ENCODE data around the gene PRPS1L1. TPM values are rescaled to one million over a fixed set of nuclear protein-coding genes. Genes with fewer than 3 reads are reported as not detected.

The PRPS1L1 gene
- total RNA-seq, 1 donor from 2014 or later = not detected

- DNase-seq = no peak
- no peak for TF ChIP-seq CTCF (IDR thresholded peaks at IDR 0.05)
- H3K27me3 ChIP-seq = no peaks in the 10 kb centered on the region
- no peaks in the 10 kb centered on the region for H3K36me3 ChIP-seq
- no peaks in the 10 kb centered on the region for H3K9me3 ChIP-seq
- no peak overlapping the region for H3K4me3 ChIP-seq
- no peaks in the 10 kb centered on the region for H3K4me1 ChIP-seq
- intact Hi-C loops (cut with DNase I) = no loop called here
- H3K27ac ChIP-seq = no peak overlapping the region
- ATAC-seq = no peak
Observed at GRCh38 chr7:18013936-18014335, 13.7 kb downstream of the PRPS1L1 start.

GRCh38 chr7:18004372-18004771, 23.3 kb downstream of the PRPS1L1 start:
- intact Hi-C loops (cut with DNase I) = no loop called here
- Histone ChIP-seq H3K27me3 (no peaks in the 10 kb centered on the region), H3K27ac (no peak overlapping the region), H3K9me3 (no peaks in the 10 kb centered on the region), H3K36me3 (no peaks in the 10 kb centered on the region), H3K4me1 (no peaks in the 10 kb centered on the region), H3K4me3 (no peak overlapping the region)
- ATAC-seq (no peak), DNase-seq (no peak)
- TF ChIP-seq CTCF (IDR thresholded peaks at IDR 0.05) = no peak

DNA sequence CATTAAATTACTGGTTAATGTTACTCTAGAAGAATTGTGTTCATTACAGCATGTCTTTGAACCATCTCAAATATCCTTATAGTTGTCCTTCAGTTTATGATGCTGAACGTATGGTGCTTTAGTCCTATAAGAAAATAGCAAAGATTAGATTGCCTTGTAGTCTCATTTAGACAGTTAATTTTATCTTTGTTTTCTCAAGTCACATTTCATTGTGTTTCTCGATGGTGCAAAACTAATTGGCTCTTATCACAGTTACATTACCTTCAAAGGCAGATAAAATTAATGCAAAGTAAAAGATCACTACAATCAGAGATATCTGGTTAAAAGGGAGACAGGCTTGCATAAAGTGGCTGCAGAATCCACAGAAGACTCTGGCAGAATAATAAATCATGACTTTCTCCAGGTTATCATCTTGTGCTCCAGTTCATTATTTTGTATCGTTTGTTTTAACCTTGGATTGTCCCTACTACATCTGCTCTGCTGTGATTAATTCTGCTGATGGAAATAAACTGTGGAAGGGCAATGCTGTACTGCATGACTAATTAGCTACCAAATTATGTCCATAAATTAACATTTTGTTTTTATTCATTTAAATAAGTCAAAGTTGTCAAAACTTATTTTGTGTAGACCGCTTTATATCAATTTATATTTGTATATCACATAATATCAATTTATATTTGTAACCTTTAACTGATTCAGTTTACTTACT, 24.2 kb downstream of the PRPS1L1 start:
- H3K4me1 ChIP-seq = no peaks in the 10 kb centered on the region
- DNase-seq (no peak), ATAC-seq (no peak)
- no peak for TF ChIP-seq CTCF (IDR thresholded peaks at IDR 0.05)
- intact Hi-C loops (cut with DNase I) = no loop called here
- no peak overlapping the region for H3K4me3 ChIP-seq
- no peak overlapping the region for H3K27ac ChIP-seq
- H3K9me3 ChIP-seq = no peaks in the 10 kb centered on the region
- no peaks in the 10 kb centered on the region for H3K27me3 ChIP-seq
- H3K36me3 ChIP-seq = no peaks in the 10 kb centered on the region

DNA sequence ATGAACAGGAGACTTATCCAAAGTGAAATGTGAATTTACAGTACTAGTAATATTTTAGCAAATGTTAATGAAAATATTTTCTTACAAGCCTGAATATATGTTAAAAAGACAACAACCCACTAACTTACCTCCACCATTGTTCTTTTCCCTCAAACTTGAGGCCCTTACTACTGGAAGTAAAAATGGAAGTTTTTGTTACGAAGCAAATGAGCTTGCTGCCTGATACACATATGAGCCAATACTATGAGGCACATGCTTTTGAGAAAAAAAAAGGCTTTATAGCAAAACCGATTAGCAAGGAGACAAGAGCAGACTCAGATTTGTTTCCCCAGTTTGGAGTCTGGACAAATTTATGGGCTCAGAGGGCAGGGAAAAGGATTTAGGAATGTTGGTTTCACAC, 29.0 kb downstream of the PRPS1L1 start:
- ATAC-seq (no peak), DNase-seq (no peak)
- H3K4me1 ChIP-seq = no peaks in the 10 kb centered on the region
- intact Hi-C loops (cut with DNase I) = no loop called here
- no peak overlapping the region for H3K27ac ChIP-seq
- H3K4me3 ChIP-seq = no peak overlapping the region
- no peak for TF ChIP-seq CTCF (IDR thresholded peaks at IDR 0.05)
- no peaks in the 10 kb centered on the region for H3K36me3 ChIP-seq
- H3K9me3 ChIP-seq = no peaks in the 10 kb centered on the region
- no peaks in the 10 kb centered on the region for H3K27me3 ChIP-seq

- Histone ChIP-seq H3K27ac (no peak overlapping the region), H3K36me3 (no peaks in the 10 kb centered on the region), H3K4me1 (no peaks in the 10 kb centered on the region), H3K27me3 (no peaks in the 10 kb centered on the region), H3K4me3 (no peak overlapping the region), H3K9me3 (no peaks in the 10 kb centered on the region)
- intact Hi-C loops (cut with DNase I) = no loop called here
- TF ChIP-seq CTCF (IDR thresholded peaks at IDR 0.05) = no peak
- DNase-seq = no peak
- ATAC-seq = no peak
Observed at GRCh38 chr7:17996442-17997223, 31.0 kb downstream of the PRPS1L1 start.
